RPMI7951 (cell line): ENCODE measurements around the gene MEF2A. TPM values are rescaled to one million over a fixed set of nuclear protein-coding genes. Genes with fewer than 3 reads are reported as not detected.

Experiments used
- DNase-seq: peaks from one replicate; pipeline ENCODE4 v3.0.0-alpha.2; 2012; ENCODE audit warnings: low read depth
- total RNA-seq: library from RNA; depleted of rRNA; stranded (reverse); fragments of >200 nt; shearing (Covaris generic); gene quantifications from 2 replicates; pipeline ENCODE4 v1.2.3, GENCODE V29; 2014

Gene MEF2A
- total RNA-seq, 1 experiment from 2014 or later: 37.1 TPM

- peak; percentile 77 for DNase-seq
Measured at GRCh38 chr15:99703603-99704443, 138.0 kb downstream of the MEF2A start.

DNA sequence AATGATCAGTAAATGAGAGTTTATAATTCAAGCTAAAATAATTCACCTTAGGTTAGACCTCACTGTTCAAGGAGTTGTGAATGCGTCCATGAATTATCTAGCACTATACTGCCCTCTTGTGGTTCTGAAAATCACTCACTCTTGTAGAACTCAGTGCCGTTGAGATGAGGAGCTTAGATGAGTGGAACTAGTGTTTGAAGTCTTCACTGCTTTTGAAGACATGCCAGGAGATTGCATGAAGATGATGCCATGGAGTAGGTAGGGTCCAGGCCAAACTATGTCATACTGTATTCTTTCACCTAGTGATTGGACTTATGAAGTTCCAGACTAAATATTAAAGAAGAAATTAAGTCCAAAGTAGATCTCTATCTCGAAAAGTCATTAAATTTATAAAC, 138.7 kb downstream of the MEF2A start:
- DNase-seq: peak; percentile 81

DNA sequence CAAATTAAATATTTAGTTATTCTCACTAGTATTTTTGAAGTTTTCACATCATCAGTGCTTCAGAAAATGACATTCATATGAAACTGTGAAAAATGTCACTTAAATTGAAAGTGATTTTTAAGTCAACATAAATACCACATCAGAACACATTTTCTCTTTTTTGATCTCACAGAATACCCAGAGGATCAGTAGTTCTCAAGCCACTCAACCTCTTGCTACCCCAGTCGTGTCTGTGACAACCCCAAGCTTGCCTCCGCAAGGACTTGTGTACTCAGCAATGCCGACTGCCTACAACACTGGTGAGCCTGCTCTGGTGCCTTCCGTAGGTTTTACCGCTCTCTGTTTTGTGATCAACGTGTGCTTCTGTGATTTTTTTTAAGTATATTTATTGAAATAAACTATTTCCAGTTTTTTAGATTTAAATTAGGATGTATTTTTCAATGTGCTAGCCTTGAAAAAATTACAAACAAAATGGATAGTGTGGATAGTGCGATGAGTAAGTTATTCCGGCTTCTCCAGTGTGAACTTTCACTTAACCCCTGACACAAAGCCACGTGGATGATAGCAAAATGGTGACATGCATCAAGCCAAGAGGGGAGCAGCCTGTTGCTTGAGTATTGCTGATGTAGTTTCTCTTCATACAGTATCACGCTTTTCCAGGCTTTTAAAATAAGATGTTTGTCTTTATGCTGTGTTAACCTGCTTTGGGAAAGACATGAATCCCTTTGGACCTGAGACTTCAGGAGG, 140.9 kb downstream of the MEF2A start:
- DNase-seq: no peak

- peak; percentile 90 for DNase-seq
Measured at GRCh38 chr15:99707473-99708270, 141.9 kb downstream of the MEF2A start.

GRCh38 chr15:99708563-99708962, 142.8 kb downstream of the MEF2A start:
- peak; percentile 96 for DNase-seq

- no peak for DNase-seq
Measured at GRCh38 chr15:99709243-99709986, 143.6 kb downstream of the MEF2A start.

DNA sequence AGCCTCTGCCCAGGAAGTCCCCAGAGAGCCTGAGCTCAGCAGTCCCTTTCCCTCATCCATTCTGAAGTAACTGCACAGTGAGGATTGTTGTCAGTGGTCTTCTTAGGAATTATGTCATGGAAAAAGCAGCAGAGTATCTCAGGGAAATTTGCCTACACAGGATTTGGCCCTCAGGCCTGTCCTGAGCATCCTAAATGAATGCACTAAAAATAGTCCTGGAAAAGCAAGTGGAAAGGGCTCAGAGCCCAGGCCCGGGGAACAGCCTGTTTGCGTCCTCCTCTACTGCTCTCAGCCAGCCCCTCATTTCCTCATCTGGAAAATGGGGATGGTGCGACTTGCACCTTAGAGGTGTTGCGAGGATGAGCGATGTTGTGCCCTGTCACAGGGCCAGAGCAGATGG, 145.8 kb downstream of the MEF2A start:
- DNase-seq: no peak

GRCh38 chr15:99712415-99712814, 146.6 kb downstream of the MEF2A start:
- DNase-seq: no peak

- no peak for DNase-seq
Measured at GRCh38 chr15:99716540-99717095, 150.8 kb downstream of the MEF2A start.

DNA sequence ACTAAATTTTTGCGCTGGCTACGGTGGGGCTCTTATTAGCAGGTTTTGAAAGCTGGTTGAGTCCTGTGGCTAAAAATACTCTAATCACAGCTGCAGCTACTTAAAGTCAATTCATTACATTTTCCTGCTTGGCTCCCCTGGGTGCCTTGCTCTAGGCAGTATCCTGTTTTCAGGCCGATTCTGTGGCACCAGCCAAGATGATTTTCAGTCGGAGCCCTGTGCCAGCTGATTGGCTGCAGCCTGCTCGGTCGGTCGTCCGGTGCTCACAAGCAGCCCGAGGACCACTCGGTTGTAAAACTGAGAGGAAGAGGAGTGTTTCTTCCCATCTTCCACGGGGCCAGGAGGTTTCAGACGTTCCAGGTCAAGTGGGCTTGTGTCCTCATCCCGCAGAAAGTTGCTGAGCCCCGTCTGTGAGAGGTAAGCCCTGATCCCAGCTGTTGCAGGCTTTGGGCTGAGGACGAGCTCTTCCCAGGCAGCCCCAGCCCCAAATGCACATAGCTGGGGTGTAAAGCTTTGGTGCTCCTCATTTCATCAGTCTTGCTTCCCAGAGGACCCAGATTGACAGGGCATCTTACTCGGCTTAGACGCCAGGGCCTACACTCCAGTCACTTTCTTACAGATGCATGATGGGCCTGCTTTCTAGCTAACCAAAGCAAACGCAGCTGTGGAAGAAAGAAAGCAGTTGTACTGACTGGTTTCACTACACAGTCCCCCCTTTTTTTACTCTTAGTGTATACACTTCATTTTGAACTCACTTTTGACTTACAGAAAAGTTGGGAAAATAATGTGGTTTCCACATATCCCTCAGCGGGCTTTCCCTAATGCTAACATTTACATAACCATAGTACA, 151.6 kb downstream of the MEF2A start:
- no peak for DNase-seq

- DNase-seq: no peak
Measured at GRCh38 chr15:99718421-99718820, 152.6 kb downstream of the MEF2A start.

DNA sequence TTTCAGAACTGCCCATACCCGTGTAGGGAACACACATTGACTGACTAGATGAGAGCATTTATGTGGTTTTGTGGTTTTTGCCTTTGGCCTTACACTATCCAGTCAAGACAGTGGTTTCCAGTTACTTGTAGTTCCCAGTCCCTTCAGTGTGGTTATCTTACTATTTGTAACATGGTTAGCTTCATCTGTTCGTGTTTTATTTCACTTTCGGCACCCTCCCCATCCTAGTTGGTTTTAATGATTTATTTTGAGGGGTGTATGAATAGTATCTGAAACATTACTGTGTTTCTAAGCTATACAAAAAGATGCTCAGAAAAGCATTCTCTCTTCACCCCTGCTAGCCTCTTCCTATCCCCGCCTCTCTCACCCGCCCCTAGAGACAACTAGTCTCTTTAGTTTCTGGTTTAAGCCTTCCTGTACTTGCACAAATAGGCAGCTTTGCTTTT, 153.3 kb downstream of the MEF2A start:
- DNase-seq: peak; percentile 90

DNA sequence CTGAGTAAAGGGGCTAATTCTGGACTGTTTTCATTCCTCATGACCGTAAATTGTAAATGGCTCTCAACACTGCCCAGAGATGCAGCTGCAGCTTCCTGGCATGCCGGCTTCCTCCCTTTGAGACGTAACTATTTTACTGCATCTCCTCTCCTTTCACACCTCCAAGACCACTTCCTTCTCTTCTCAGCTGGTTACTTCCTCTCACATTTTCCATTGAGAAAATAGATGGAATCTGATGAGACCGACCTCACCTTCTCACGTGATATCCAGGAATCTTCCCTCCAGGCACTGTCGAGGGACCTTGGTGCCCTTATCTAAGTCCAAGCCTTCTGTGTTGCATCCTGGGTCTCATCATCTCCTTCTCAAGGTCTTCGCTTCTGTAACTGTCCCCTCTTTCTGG, 154.7 kb downstream of the MEF2A start:
- no peak for DNase-seq

DNA sequence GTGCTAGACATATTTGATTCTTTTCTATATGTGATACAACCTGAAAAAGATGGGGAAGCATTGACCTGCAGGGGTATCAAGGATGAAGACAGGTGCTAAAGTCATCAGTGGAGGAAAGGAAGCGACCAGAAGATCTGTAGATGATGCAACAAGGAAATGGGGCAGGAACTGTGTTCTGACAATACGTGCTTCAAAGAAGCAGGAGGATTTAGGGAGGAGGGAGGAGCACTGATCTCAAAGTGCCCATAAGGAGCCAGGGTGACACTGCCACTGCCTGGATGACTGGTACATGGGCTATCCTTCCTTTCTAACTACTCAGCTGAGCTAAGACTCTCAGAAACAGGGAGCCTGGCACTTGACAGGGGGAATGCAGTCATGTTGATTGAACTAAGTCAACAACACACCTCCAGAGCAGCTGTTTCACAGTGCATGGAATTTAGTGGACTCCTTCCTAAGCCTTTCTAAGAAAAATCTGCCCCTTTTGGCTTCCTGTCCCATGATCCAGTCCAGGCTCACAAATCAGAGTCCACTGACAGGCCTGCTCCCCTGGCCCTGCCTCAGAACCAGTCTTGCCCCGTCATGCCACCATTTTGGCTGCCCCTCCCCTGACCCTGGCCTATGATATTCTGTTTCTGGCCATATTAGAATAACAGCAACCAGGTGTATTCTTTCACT, 155.5 kb downstream of the MEF2A start:
- DNase-seq: no peak

GRCh38 chr15:99721896-99722295, 156.1 kb downstream of the MEF2A start:
- no peak for DNase-seq

DNA sequence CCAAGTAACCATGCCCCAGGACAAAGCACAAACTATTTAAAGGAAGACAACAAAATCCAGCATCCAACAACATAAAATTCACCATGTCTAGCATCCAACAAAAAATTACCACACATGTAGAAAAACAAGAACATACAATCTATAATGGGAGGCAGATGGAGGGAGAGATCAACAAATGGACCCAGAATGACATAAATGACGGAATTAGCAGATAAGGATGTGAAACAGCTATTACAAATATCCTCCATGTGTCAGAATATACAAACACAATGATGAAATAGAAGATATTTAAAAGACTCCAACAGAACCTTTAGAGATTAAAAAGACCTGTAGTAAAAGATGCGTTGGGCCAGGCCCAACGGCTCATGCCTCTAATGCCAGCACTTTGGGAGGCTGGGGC, 156.6 kb downstream of the MEF2A start:
- DNase-seq: no peak

DNA sequence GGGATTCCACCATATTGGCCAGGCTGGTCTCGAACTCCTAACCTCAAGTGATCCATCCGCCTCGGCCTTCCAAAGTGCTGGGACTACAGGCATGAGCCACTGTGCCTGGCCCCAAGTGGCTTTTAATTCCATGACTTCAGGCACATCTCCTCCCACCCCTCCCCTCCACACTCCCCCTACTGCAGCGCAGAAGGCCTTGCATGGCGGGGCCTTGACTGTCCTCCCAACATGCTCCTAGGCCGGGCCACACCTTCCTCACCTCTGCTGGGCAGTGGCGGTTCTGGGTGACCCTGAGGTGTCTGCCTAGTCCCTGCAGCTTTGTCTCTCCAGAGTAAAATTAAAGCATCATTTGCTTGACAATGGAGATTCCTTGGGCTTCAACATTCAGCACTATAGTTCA, 160.5 kb downstream of the MEF2A start:
- no peak for DNase-seq

DNA sequence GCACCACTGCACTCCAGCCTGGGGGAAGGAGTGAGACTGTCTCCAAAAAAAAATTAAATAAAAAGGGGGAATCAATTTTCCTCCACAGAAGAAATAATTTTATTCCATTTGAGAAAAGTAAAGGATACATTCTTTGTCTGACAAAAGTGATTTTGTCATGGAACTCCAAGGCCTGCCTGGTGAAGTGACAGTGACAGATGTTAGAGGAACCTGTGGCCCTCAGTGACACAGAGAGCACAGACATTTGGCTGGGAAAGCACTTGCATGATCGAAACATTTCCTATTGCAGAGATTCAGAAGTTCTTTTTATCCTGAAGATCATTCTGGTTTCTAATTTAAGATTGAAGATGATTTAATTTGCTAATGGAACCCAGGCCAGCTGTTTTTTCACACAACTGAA, 161.5 kb downstream of the MEF2A start:
- no peak for DNase-seq

DNA sequence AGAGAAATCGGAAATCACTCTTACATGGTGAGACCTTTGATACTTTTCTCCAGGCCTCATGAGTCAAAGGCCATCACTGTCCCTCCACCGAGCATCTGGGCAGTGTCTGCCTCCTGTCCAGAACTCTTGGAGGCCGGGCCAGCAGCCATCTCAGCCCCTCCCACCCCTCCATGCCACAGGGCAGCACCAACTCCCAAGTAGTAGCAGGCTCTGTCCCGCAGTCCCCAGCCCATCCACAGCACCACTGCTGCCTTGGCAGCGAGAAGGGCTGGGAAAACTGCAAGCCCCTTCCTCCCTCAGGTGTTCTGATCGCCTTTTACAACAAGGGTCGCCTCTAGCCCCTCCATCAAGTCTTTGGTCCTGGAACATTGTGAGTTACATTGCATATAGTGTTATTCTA, 161.9 kb downstream of the MEF2A start:
- DNase-seq: no peak

GRCh38 chr15:99728916-99729315, 163.1 kb downstream of the MEF2A start:
- DNase-seq: no peak
